Measurements from ENCODE around the gene MDH1. TPM values are rescaled to one million over a fixed set of nuclear protein-coding genes. Genes with fewer than 3 reads are reported as not detected.

MDH1 gene
- polyA plus RNA-seq, 1 donor, result 299 TPM

DNA sequence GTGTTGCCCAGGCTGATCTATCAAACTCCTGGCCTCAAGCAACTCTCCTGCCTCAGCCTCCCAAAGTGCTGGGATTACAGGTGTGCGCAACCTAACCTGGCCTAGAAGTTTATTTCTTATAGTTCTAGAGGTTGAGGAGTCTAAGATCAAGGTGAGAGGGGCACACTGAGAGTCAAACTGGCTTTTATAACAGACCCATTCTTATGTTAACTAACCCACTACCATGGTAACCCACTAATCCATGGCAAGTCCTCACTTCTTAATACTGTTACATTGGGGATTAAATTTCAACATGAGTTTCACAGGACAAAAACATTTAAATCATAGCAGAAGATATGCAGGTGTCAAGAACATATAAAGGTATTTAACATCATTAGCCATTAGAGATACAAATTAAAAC, 50.6 kb downstream of the MDH1 start:
- DNase-seq, result no peak

DNA sequence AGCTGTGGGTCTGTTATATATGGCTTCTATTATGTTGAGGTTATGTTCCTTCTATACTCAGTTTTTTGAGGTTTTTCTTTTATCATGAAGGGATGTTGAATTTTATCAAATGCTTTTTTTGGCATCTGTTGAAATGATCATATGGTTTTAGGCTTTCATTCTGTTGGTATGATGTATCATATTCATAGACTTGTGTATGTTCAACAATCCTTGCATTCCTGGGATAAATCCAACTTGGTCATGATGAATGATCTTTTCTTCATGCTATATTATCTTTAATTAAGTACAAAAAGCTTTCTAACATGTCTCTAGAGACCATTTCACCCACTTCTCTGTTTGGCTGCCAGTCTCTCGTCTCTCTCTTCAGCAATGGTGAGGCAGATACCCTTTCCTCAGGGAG, 54.2 kb downstream of the MDH1 start:
- no peak for DNase-seq

DNA sequence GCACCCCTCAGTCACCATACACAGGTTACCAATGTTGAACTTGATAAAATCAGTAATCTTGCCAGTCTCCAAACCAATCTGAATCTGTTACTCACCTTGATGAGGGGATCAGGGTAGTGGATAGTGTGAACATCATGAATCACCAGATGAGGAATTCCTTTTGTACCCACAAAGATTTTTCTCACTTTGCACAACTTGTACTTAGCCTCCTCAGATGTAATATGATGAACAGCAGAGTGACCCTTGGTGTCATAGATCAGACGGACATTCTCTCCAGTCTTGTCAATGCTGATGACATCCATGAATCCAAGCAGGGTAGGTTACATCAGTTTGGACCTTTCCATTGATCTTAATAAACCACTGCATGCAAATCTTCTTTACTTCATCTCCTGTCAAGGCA, 54.7 kb downstream of the MDH1 start:
- no peak for DNase-seq

DNA sequence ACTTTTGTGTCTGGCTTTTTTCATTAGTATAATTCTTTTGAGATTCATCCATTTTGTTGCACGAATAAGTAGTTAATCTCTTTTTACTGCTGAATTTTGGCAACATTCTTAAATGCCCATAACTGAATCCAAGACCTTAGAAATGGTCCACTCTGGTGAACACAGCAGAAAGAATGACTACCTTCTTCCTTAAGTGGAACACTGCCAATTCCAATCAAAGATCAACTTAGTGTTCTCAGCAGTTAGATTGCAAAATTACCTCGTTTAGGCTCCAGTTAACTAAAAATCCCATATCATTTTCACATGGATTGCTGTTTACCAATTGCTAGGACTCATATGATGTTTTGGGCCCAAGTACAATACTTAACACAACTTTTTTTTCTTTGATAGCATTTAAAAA, 59.9 kb downstream of the MDH1 start:
- no peak for DNase-seq

DNA sequence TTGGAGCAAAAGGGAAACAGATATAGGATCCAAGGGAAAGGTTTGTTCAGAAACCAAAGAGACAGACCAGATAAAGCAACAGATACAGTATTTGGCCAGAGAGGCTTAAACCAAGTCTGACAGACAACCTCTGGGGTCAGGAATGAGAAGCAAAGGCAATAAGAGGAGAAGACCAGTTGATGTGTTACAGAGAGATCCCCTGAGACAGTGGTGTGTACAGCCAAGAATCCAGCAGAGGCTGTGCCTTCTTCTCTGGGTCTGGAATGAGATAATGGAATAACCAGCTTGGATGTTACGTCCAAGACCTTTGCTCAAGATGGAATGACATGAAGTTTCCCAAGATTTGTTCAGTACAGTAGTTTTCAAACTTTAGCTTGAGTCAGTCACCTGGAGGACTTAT, 61.1 kb downstream of the MDH1 start:
- no peak for DNase-seq

DNA sequence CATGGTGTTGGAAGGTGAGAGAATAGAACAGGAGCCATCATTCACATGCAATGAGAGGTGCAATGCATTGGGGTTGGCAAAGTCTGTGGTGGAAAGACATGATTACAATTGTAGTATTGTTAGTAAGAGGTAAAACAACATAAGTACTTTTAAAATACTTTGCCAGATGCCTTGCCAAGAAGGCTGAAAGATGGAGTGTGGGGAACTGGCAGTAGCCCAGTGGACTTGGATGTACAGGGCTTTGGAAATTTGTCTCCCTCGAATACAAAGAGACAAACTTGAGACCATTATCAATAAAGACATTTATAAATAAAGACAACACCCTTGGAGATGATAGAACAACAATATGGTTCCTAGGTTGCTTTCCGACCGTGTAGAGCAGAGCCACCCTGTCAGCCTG, 62.0 kb downstream of the MDH1 start:
- DNase-seq, result no peak

DNA sequence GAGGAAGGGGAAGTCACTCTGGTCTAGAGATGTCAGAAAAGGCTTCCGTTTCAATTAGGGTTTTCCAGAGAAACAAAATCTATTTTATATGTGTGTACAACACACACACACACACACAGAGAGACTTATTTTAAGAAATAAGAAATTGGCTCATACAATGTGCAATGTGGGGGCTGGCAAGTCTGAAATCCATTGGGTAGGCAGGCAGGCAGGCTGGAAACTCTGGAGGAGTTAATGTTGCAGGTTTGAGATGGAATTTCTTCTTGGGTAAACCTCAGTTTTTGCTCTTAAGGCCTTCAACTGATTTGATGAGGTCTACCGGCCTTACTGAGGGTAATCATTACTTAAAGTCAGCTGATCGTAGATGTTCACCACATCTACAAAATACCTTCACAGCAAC, 62.6 kb downstream of the MDH1 start:
- DNase-seq, result no peak

DNA sequence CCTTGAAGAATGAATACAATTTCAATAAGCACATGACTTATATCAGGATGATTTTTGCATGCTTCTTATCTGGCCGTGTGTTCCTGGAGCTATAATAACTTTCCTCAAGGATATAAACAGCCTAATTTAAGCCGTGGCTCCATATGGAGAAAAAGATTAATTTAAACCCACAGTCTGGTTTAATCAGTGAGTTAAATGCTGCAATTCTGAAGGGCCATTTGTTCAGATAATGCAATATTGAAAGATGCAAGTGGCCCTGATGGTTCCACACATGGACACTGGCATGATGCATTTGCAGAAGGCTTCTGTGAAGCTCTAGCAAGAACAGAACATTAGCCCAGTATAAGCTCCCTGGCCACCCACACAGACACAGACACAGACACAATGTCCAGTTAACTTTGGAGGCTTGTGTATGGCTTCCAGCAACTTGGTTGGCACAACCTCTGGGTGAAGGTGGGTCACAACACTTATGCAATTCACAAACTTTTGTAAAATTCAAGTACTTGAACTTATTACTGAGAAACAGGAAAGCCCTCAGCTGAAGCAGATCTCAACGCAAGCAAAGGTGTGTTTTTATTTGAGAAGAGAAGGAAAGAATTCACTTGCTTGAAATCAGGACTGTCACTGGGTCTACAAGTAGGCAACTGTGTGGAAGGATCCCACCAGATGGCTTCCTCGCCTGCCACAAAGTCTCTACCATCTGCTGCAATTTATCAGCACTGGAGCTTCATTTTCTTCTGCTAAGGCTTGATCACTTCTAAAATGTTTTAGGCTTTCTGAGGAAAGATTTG, 63.3 kb downstream of the MDH1 start:
- DNase-seq, result no peak

DNA sequence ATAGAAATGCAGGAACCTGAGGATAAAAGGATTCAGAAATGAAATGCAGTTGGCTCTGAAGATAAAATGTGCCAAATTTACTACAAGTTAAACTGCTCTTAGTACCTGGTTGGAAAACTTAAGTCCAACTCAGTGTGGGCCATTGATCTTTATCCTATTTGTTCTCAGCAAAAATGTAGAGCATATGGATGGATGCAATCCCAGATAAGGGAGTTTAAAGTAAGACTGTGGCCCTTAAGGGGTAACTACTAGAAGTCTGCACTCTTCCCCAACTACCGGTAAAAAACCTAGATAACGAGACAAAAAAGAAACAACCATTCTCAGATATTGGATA, 63.9 kb downstream of the MDH1 start:
- DNase-seq, result no peak

DNA sequence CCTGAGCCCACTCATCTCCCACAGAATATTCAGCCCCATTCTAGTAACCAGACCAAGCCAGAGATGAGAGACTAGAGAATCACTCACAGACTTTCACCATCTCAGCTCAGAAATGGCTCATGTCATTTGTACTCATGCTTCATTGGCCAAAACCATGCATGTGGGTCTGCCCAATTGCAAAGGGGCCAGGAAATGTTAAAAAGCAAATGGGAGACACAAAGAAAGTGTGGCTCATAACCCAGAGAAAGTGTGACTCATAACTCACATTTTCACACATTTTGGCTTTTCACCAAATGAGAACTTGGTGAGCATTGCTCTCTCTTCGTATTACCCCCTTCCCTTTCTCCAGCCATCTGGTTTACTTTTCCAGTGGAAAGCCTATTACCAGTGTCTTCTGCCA, 66.2 kb downstream of the MDH1 start:
- no peak for DNase-seq

Other genes starting within 250 kb of the MDH1 start
- 8.6 TPM for gene WDPCP, start 486 bp upstream of the MDH1 start, polyA plus RNA-seq (ENCODE audit: insufficient read length)

Measured in hindlimb muscle (tissue), 1 donor.